GM19395 (cell line): ENCODE results near the gene CSHL1.
"Not testable (repeated sequence)": the region's sequence is repeated elsewhere in the genome, so short reads cannot be mapped to it uniquely, and the experiment has no call there.

Source experiments
- ATAC-seq: cut with Tn5 transposase; IDR thresholded peaks from one replicate; pipeline ENCODE4 v1.9.1; 2021; ENCODE audit warnings: mild to moderate bottlenecking, moderate library complexity; ENCODE audit not compliant: unreplicated experiment

Gene CSHL1

GRCh38 chr17:63892316-63893037, 18.6 kb downstream of the CSHL1 start:
- not testable (repeated sequence) for ATAC-seq

- not testable (repeated sequence) for ATAC-seq
Measured at GRCh38 chr17:63889026-63889848, 21.8 kb downstream of the CSHL1 start.

- ATAC-seq = not testable (repeated sequence)
Measured at GRCh38 chr17:63885119-63885518, 25.9 kb downstream of the CSHL1 start.

GRCh38 chr17:63882626-63883126, 28.4 kb downstream of the CSHL1 start:
- not testable (repeated sequence) for ATAC-seq

GRCh38 chr17:63881935-63882601, 29.0 kb downstream of the CSHL1 start, which contains the start of gene GH2:
Gene GH2 (minus strand): TSS chr17:63881944. CDS start chr17:63881801, 143 bp downstream.
- ATAC-seq = no peak

- ATAC-seq = not testable (repeated sequence)
Measured at GRCh38 chr17:63881337-63881736, 29.7 kb downstream of the CSHL1 start.

- no peak for ATAC-seq
Measured at GRCh38 chr17:63880706-63881105, 30.4 kb downstream of the CSHL1 start.

GRCh38 chr17:63878413-63878812, 32.6 kb downstream of the CSHL1 start:
- ATAC-seq = not testable (repeated sequence)

- not testable (repeated sequence) for ATAC-seq
Measured at GRCh38 chr17:63874693-63875092, 36.4 kb downstream of the CSHL1 start.

- ATAC-seq = not testable (repeated sequence)
Measured at GRCh38 chr17:63874061-63874626, 36.9 kb downstream of the CSHL1 start.

GRCh38 chr17:63873577-63873976, 37.5 kb downstream of the CSHL1 start, which contains the start of gene CSH2:
Gene CSH2 (minus strand): TSS chr17:63873677. CDS start chr17:63873614, 63 bp downstream.
- ATAC-seq = not testable (repeated sequence)

GRCh38 chr17:63871646-63872365, 39.3 kb downstream of the CSHL1 start:
- not testable (repeated sequence) for ATAC-seq

- ATAC-seq = not testable (repeated sequence)
Measured at GRCh38 chr17:63870292-63870665, 40.8 kb downstream of the CSHL1 start.

- not testable (repeated sequence) for ATAC-seq
Measured at GRCh38 chr17:63869491-63870291, 41.4 kb downstream of the CSHL1 start.

GRCh38 chr17:63866625-63867024, 44.4 kb downstream of the CSHL1 start:
- ATAC-seq = not testable (repeated sequence)
